Measurements from ENCODE around the gene STK16. TPM values are rescaled to one million over a fixed set of nuclear protein-coding genes. Genes with fewer than 3 reads are reported as not detected.

STK16 gene
- total and polyA plus RNA-seq, 2 of the 13 experiments (the other 11 are each of a cell fraction or from before 2014, with no cell fraction given) = 28.0 to 50.9 TPM

GRCh38 chr2:219205981-219206327 lies 39.3 kb upstream of the STK16 start (continued):
- TF ChIP-seq ZNF414 (CRISPR knock-in tag; IDR thresholded peaks at IDR 0.05) (0 out of 2 replicates have a peak, but pooled peaks have one; percentile 4), ZNF766 (CRISPR knock-in tag; IDR thresholded peaks at IDR 0.05; ENCODE audit: borderline replicate concordance) (no peak), ZNF530 (CRISPR knock-in tag; IDR thresholded peaks at IDR 0.05; ENCODE audit: low read depth) (no peak), HMG20B (CRISPR knock-in tag; conservative IDR thresholded peaks at IDR 0.05) (no peak), HMGXB3 (CRISPR knock-in tag; IDR thresholded peaks at IDR 0.05; ENCODE audit: borderline replicate concordance) (no peak), RBFOX2 (IDR thresholded peaks at IDR 0.05; ENCODE audit: low read depth, low read length) (no peak), DDIT3 (CRISPR knock-in tag; IDR thresholded peaks at IDR 0.05) (no peak), ZNF484 (CRISPR knock-in tag; IDR thresholded peaks at IDR 0.05; ENCODE audit: borderline replicate concordance, low read depth) (no peak), STAT6 (CRISPR knock-in tag; IDR thresholded peaks at IDR 0.05; ENCODE audit: borderline replicate concordance) (no peak), ATF2 (CRISPR knock-in tag; IDR thresholded peaks at IDR 0.05) (no peak), ZNF891 (CRISPR knock-in tag; IDR thresholded peaks at IDR 0.05) (no peak), ZNF33A (CRISPR knock-in tag; IDR thresholded peaks at IDR 0.05; ENCODE audit: borderline replicate concordance) (no peak), HMG20A (CRISPR knock-in tag; IDR thresholded peaks at IDR 0.05; ENCODE audit: borderline replicate concordance) (no peak), KDM2A (CRISPR knock-in tag; IDR thresholded peaks at IDR 0.05; ENCODE audit: borderline replicate concordance, low read depth) (no peak), PAX8 (CRISPR knock-in tag; IDR thresholded peaks at IDR 0.05; ENCODE audit: borderline replicate concordance) (0 out of 2 replicates have a peak, but pooled peaks have one; percentile 17), CREBL2 (CRISPR knock-in tag; IDR thresholded peaks at IDR 0.05; ENCODE audit: borderline replicate concordance) (no peak), PHF8 (CRISPR knock-in tag; IDR thresholded peaks at IDR 0.05) (no peak), ZNF337 (CRISPR knock-in tag; IDR thresholded peaks at IDR 0.05; ENCODE audit: borderline replicate concordance, low read depth) (0 out of 2 replicates have a peak, but pooled peaks have one; percentile 9), ARHGAP35 (CRISPR knock-in tag; IDR thresholded peaks at IDR 0.05; ENCODE audit: borderline replicate concordance) (no peak), ZFP90 (CRISPR knock-in tag; IDR thresholded peaks at IDR 0.05; ENCODE audit: borderline replicate concordance) (no peak)
